ENCODE results near the gene DNAH14. TPM values are rescaled to one million over a fixed set of nuclear protein-coding genes. Genes with fewer than 3 reads are reported as not detected.

Gene DNAH14
- total and polyA plus RNA-seq, 2 of the 4 experiments (the other 2 are of a cell fraction), result 2.7 to 3.6 TPM

- no peak overlapping the region for H2AK9ac ChIP-seq (replicated peaks; ENCODE audit: low read depth, low read length, poor library complexity)
- H3K23ac ChIP-seq (ENCODE audit: low read depth, low read length), result no peak overlapping the region
- H3K79me1 ChIP-seq (ENCODE audit: low read depth in 1 of 2, low read length in 2 of 2), result peaks cover 4 to 26% of the 10 kb centered on the region in 2 experiments
- in situ Hi-C loops (cut with MboI; ENCODE audit: low sequenced_read_pairs) (loop anchor here (25.0 kb wide), 1 partner anchor 920 kb away; no protein-coding TSS in a partner anchor), dilution Hi-C loops (cut with HindIII; ENCODE audit: low sequenced_read_pairs, unreplicated experiment) (no loop called here), intact Hi-C loops (cut with micrococcal nuclease) (no loop called here)
- no peak overlapping the region for H4K91ac ChIP-seq (ENCODE audit: insufficient read depth, low read depth, low read length)
- no peak overlapping the region for H3K27ac ChIP-seq (ENCODE audit: insufficient read depth, low read length)
- H2BK15ac ChIP-seq (ENCODE audit: low read depth, low read length), result no peak overlapping the region
- H2AK5ac ChIP-seq (ENCODE audit: low read depth, low read length), result no peak overlapping the region
- no peak overlapping the region for H2BK120ac ChIP-seq (ENCODE audit: low read depth, low read length)
- no peak overlapping the region for H3K18ac ChIP-seq (ENCODE audit: low read depth, low read length)
- no peak overlapping the region for H2AFZ ChIP-seq (replicated peaks; ENCODE audit: low read length, poor library complexity)
- WGBS, 2 experiments (ENCODE audit: extremely low coverage in 2 of 2, insufficient read length in 1 of 2), result no CpG with 5 or more reads among the region's 2 CpGs
- no peaks in the 10 kb centered on the region; the same call in 1 of the 2 replicates for H3K4me1 ChIP-seq (ENCODE audit: control insufficient read depth, insufficient read depth, low read length)
- H3K9me1 ChIP-seq (ENCODE audit: insufficient read depth, low read length), result no peaks in the 10 kb centered on the region; the same call in none of the 2 replicates
- H3K14ac ChIP-seq (replicated peaks; ENCODE audit: low read depth, low read length), result no peak overlapping the region
- no peak for DNase-seq
- no peaks in the 10 kb centered on the region for H3K27me3 ChIP-seq (ENCODE audit: control insufficient read depth, insufficient read depth, low read length)
- 0 out of 2 replicates have a peak, but pooled peaks cover 3% of the 10 kb centered on the region for H4K20me1 ChIP-seq (ENCODE audit: insufficient read depth, low read length)
- H3K9me3 ChIP-seq (ENCODE audit: control insufficient read depth, insufficient read depth, low read length), result no peaks in the 10 kb centered on the region
- no peak overlapping the region for H3K4me2 ChIP-seq (ENCODE audit: low read depth, low read length)
- H3K9ac ChIP-seq (ENCODE audit: low read depth, low read length), result no peak overlapping the region
- ATAC-seq (ENCODE audit: low read depth), result no peak
- H2BK5ac ChIP-seq (ENCODE audit: low read depth, low read length, poor library complexity, severe bottlenecking), result no peak overlapping the region
- H3K36me3 ChIP-seq (ENCODE audit: control insufficient read depth, insufficient read depth, low read length), result peaks cover 28% of the 10 kb centered on the region
- H4K5ac ChIP-seq (ENCODE audit: low read depth, low read length), result no peak overlapping the region
- no peak overlapping the region for H3K4ac ChIP-seq (ENCODE audit: low read depth, low read length)
- H3K4me3 ChIP-seq (ENCODE audit: insufficient read depth, low read depth, low read length), result no peak overlapping the region
- no TSS peak for BruUV-seq (replicated peaks)
- H4K8ac ChIP-seq (ENCODE audit: low read depth in 2 of 2, low read length in 2 of 2), result no peak overlapping the region
- no peak overlapping the region for H3K56ac ChIP-seq (ENCODE audit: extremely low read depth, insufficient read depth, low read length)
- CTCF ChIA-PET, result no interaction called here
- TF ChIP-seq MAFK (IDR thresholded peaks at IDR 0.05; ENCODE audit: low read depth, low read length) (no peak), MXI1 (IDR thresholded peaks at IDR 0.05; ENCODE audit: borderline replicate concordance, low read depth, low read length) (no peak), RFX5 (IDR thresholded peaks at IDR 0.05; ENCODE audit: low read depth, low read length) (no peak), CEBPB (IDR thresholded peaks at IDR 0.05; ENCODE audit: low read depth, low read length) (peak; percentile 60), BHLHE40 (IDR thresholded peaks at IDR 0.05; ENCODE audit: low read depth, low read length) (no peak), MAZ (IDR thresholded peaks at IDR 0.05; ENCODE audit: borderline replicate concordance, low read depth, low read length) (no peak), NFE2L2 (IDR thresholded peaks at IDR 0.05; ENCODE audit: low read depth, low read length) (no peak), ELK1 (IDR thresholded peaks at IDR 0.05; ENCODE audit: borderline replicate concordance, low read depth, low read length) (no peak)
- POLR2A ChIA-PET (ENCODE audit: unreplicated experiment), result no interaction called here
- no peak overlapping the region for H2BK20ac ChIP-seq (ENCODE audit: low read depth, low read length)
Observed at GRCh38 chr1:225407755-225408154, 478.3 kb downstream of the DNAH14 start.

Measured in IMR-90 (cell line).